Naive thymus-derived CD4-positive, alpha-beta T cell (primary cell): ENCODE results near the gene GADD45B. TPM values are rescaled to one million over a fixed set of nuclear protein-coding genes. Genes with fewer than 3 reads are reported as not detected.
"Not testable (repeated sequence)": the region's sequence is repeated elsewhere in the genome, so short reads cannot be mapped to it uniquely, and the experiment has no call there.

Experiments used
- ATAC-seq: fragments of 150-1000 bp; cut with Tn5 transposase; 2 replicates; pipeline ENCODE4 v1.10.0; 2021; ENCODE audit warnings: mild to moderate bottlenecking, moderate library complexity
- CTCF ChIA-PET: fragments of 350-600 bp; sonication (Branson Sonifier 250); formaldehyde crosslinking; loops from one replicate; lab custom pipeline; 2021; ENCODE audit warnings: antibody characterized with exemption; lab: Charles Lee
- POLR2A ChIA-PET: fragments of 350-600 bp; sonication (Branson Sonifier 250); formaldehyde crosslinking; loops from one replicate; lab custom pipeline; 2021; ENCODE audit warnings: antibody characterized with exemption, inconsistent platforms; lab: Charles Lee
- DNase-seq, 9 donors: peaks; one replicate each; pipeline versions ENCODE4 v3.0.0 to v3.0.0-alpha.2; 2020 to 2022; ENCODE audit warnings: mixed read lengths in 1 of 9
- H3K27ac ChIP-seq: one replicate; pipeline ENCODE4 v1.7.0; 2013; ENCODE audit warnings: mild to moderate bottlenecking, low read depth, low read length, moderate library complexity
- H3K27me3 ChIP-seq, 2 donors: one replicate each; pipeline ENCODE4 v1.7.0; 2013; ENCODE audit warnings: low read length in 2 of 2, mild to moderate bottlenecking in 2 of 2, moderate library complexity in 2 of 2; ENCODE audit not compliant: control insufficient read depth in 2 of 2, insufficient read depth in 2 of 2
- H3K36me3 ChIP-seq, 3 experiments: 1 replicate in 2 of 3; 2 replicates in 1 of 3; pipeline ENCODE4 v1.7.0; 2013; ENCODE audit warnings: low read length in 3 of 3, mild to moderate bottlenecking in 3 of 3, moderate library complexity in 1 of 3; ENCODE audit not compliant: insufficient read depth in 3 of 3, control insufficient read depth in 2 of 3
- H3K4me1 ChIP-seq, 2 donors: one replicate each; pipeline ENCODE4 v1.7.0; 2013; ENCODE audit warnings: low read length in 2 of 2, mild to moderate bottlenecking in 2 of 2, moderate library complexity in 1 of 2; ENCODE audit not compliant: control insufficient read depth in 2 of 2, insufficient read depth in 2 of 2
- H3K4me3 ChIP-seq: 2 replicates; pipeline ENCODE4 v1.7.0; 2013; ENCODE audit warnings: mild to moderate bottlenecking, low read length
- H3K9me3 ChIP-seq, 3 experiments: 1 replicate in 2 of 3; 2 replicates in 1 of 3; pipeline ENCODE4 v1.7.0; 2013; ENCODE audit warnings: low read length in 3 of 3; ENCODE audit not compliant: control insufficient read depth in 2 of 3
- H3K27ac Mint-ChIP-seq, 9 donors: one replicate each; pipeline ENCODE4 v1.8.0; 2020 to 2022; ENCODE audit warnings: mixed read lengths in 9 of 9, mild to moderate bottlenecking in 8 of 9, moderate library complexity in 5 of 9, inconsistent platforms in 2 of 9
- H3K27me3 Mint-ChIP-seq, 5 donors: one replicate each; pipeline ENCODE4 v1.8.0; 2021 to 2022; ENCODE audit warnings: mixed read lengths in 5 of 5, mild to moderate bottlenecking in 1 of 5
- H3K36me3 Mint-ChIP-seq, 5 donors: one replicate each; pipeline ENCODE4 v1.8.0; 2020 to 2022; ENCODE audit warnings: mixed read lengths in 5 of 5, mild to moderate bottlenecking in 3 of 5, inconsistent platforms in 1 of 5
- H3K4me1 Mint-ChIP-seq, 7 donors: one replicate each; pipeline ENCODE4 v1.8.0; 2020 to 2022; ENCODE audit warnings: mixed read lengths in 7 of 7, mild to moderate bottlenecking in 3 of 7, inconsistent platforms in 1 of 7
- H3K4me3 Mint-ChIP-seq, 10 donors: one replicate each; pipeline ENCODE4 v1.8.0; 2020 to 2022; ENCODE audit warnings: mild to moderate bottlenecking in 10 of 10, mixed read lengths in 10 of 10, moderate library complexity in 6 of 10, inconsistent platforms in 2 of 10
- H3K9me3 Mint-ChIP-seq, 11 donors: one replicate each; pipeline ENCODE4 v1.8.0; 2020 to 2022; ENCODE audit warnings: mixed read lengths in 11 of 11, mild to moderate bottlenecking in 4 of 11, inconsistent platforms in 1 of 11, moderate library complexity in 1 of 11
- intact Hi-C, 2 donors: fragments of 100-400 bp; cut with micrococcal nuclease; formaldehyde crosslinking; loops; one replicate each; pipeline ENCODE4 v1.15.1; 2023
- polyA plus RNA-seq, 2 donors: library from polyadenylated mRNA; unstranded; fragments of 300-500 nt; fragmentation: Illumina TruSeq; gene quantifications; one replicate each; pipeline ENCODE4 v1.2.3, GENCODE V29; 2021
- total RNA-seq, 6 experiments: library from RNA in 5 of 6; stranded (reverse) in 5 of 6; gene quantifications; 1 replicate in 5 of 6; 2 replicates in 1 of 6; pipeline ENCODE4 v1.2.3 and lab custom pipeline; 2021 to 2026

Gene GADD45B
- total and polyA plus RNA-seq, 7 experiments from 2014 or later: 30.1 to 157 (median 82.8) TPM

- DNase-seq (peak in 1 of 9 donors; percentile 42), ATAC-seq (no peak)
- H3K4me1 Mint-ChIP-seq: peaks cover 0 to 10% (median 5%) of the 10 kb centered on the region in 7 donors
- CTCF ChIA-PET: interaction anchor here (0.5 to 3.0 kb wide), 4 partner anchors 111 to 450 kb away, joined by 3 to 10 read pairs (median 3); no protein-coding TSS in a partner anchor
- H3K27me3 Mint-ChIP-seq: peaks cover 0 to 2% (median 0%) of the 10 kb centered on the region in 5 donors
- Histone ChIP-seq H3K9me3 (no peaks in the 10 kb centered on the region), H3K27me3 (no peaks in the 10 kb centered on the region), H3K4me1 (no peaks in the 10 kb centered on the region), H3K4me3 (no peak overlapping the region), H3K36me3 (no peaks in the 10 kb centered on the region), H3K27ac (no peak overlapping the region)
- POLR2A ChIA-PET: interaction anchor here (0.7 kb wide), 1 partner anchor 197 kb away, joined by 3 read pairs; no protein-coding TSS in a partner anchor
- H3K36me3 Mint-ChIP-seq: no peaks in the 10 kb centered on the region
- H3K9me3 Mint-ChIP-seq: no peaks in the 10 kb centered on the region
- intact Hi-C loops: no loop called here
- H3K4me3 Mint-ChIP-seq: peak overlapping the region in 1 of 10 donors; percentile 2
- peak overlapping the region in 1 of 9 donors; percentile 36 for H3K27ac Mint-ChIP-seq
These were observed 6.6 kb upstream of the GADD45B start for GRCh38 chr19:2469102-2469914.

GRCh38 chr19:2469915-2470200, 6.1 kb upstream of the GADD45B start:
- POLR2A ChIA-PET, H3K9me3 ChIP-seq, ATAC-seq, H3K27ac ChIP-seq, H3K36me3 ChIP-seq, H3K27me3 Mint-ChIP-seq, H3K9me3 Mint-ChIP-seq, H3K27ac Mint-ChIP-seq, H3K4me1 ChIP-seq, H3K36me3 Mint-ChIP-seq, H3K4me3 ChIP-seq, H3K27me3 ChIP-seq, DNase-seq: not testable (repeated sequence)
- intact Hi-C loops: loop anchor here in 1 of 2 donors (5.0 kb wide), 1 partner anchor 233 kb away; the partner anchor contains the start of genes PLEKHJ1 and SF3A2
- H3K4me3 Mint-ChIP-seq: peak overlapping the region in 1 of 10 donors; percentile 2
- peaks cover 0 to 11% (median 5%) of the 10 kb centered on the region in 7 donors for H3K4me1 Mint-ChIP-seq
- CTCF ChIA-PET: interaction anchor here (1.0 to 3.0 kb wide), 2 partner anchors 110 to 141 kb away, joined by 3 to 10 read pairs; no protein-coding TSS in a partner anchor

- POLR2A ChIA-PET: interaction anchor here (0.5 to 7.4 kb wide), 13 partner anchors 30 to 162 kb away, joined by 3 to 415 read pairs (median 24); no protein-coding TSS in a partner anchor
- Mint-ChIP-seq H3K27me3 (peaks cover 0 to 10% (median 0%) of the 10 kb centered on the region in 5 donors), H3K4me1 (peaks cover 9 to 22% (median 17%) of the 10 kb centered on the region in 7 donors), H3K36me3 (peaks cover 0 to 19% (median 6%) of the 10 kb centered on the region in 5 donors), H3K9me3 (peaks cover 0 to 15% (median 0%) of the 10 kb centered on the region in 11 donors), H3K27ac (peak overlapping the region in 7 of 9 donors; percentile 57 to 99 (median 91)), H3K4me3 (peak overlapping the region; percentile 79 to 100 (median 93))
- Histone ChIP-seq H3K36me3 (peaks cover 0 to 16% (median 0%) of the 10 kb centered on the region in 3 experiments), H3K9me3 (no peaks in the 10 kb centered on the region), H3K27me3 (no peaks in the 10 kb centered on the region), H3K4me1 (peaks cover 0 to 14% of the 10 kb centered on the region in 2 donors), H3K27ac (peak overlapping the region; percentile 66), H3K4me3 (peak overlapping the region; percentile 91)
- peak; percentile 64 for ATAC-seq
- peak; percentile 76 to 98 (median 86) for DNase-seq
- CTCF ChIA-PET: interaction anchor here (0.6 to 3.1 kb wide), 12 partner anchors 16 to 313 kb away, joined by 3 to 21 read pairs (median 5); no protein-coding TSS in a partner anchor
- intact Hi-C loops: loop anchor here (1.0 to 5.0 kb wide), 9 partner anchors 17 to 703 kb away; partner anchors contain the start of genes DOT1L (in 1 of the 2), LMNB2 (in 1 of the 2), PLEKHJ1 (in 1 of the 2) and S1PR4 (in 1 of the 2)
These were observed 1.5 kb upstream of the GADD45B start for GRCh38 chr19:2474232-2475017.

- Mint-ChIP-seq H3K9me3 (peaks cover 0 to 15% (median 0%) of the 10 kb centered on the region in 11 donors), H3K27me3 (peaks cover 0 to 10% (median 0%) of the 10 kb centered on the region in 5 donors), H3K36me3 (peaks cover 0 to 19% (median 6%) of the 10 kb centered on the region in 5 donors), H3K27ac (peak overlapping the region; percentile 59 to 99 (median 91)), H3K4me3 (peak overlapping the region; percentile 82 to 100 (median 93)), H3K4me1 (peaks cover 7 to 20% (median 16%) of the 10 kb centered on the region in 7 donors)
- Histone ChIP-seq H3K9me3 (no peaks in the 10 kb centered on the region), H3K27me3 (no peaks in the 10 kb centered on the region), H3K4me3 (peak overlapping the region; percentile 91), H3K4me1 (peaks cover 0 to 14% of the 10 kb centered on the region in 2 donors), H3K36me3 (peaks cover 0 to 16% (median 0%) of the 10 kb centered on the region in 3 experiments), H3K27ac (peak overlapping the region; percentile 66)
- peak in 8 of 9 donors; percentile 45 to 70 (median 63) for DNase-seq
- peak; percentile 2 for ATAC-seq
- intact Hi-C loops: loop anchor here (1.0 to 5.0 kb wide), 6 partner anchors 18 to 702 kb away; partner anchors contain the start of genes DOT1L (in 1 of the 2), LMNB2 (in 1 of the 2) and S1PR4 (in 1 of the 2)
- POLR2A ChIA-PET: interaction anchor here (0.6 to 7.4 kb wide), 46 partner anchors 9 to 1206 kb away, joined by 3 to 415 read pairs (median 7); partner anchors contain the start of genes CIRBP, LMNB2, LSM7 and PEAK3
- CTCF ChIA-PET: interaction anchor here (0.6 to 6.7 kb wide), 15 partner anchors 16 to 177 kb away, joined by 3 to 78 read pairs (median 6); no protein-coding TSS in a partner anchor
These were observed 767 bp upstream of the GADD45B start for GRCh38 chr19:2475018-2475701.

- H3K4me3 Mint-ChIP-seq: peak overlapping the region; percentile 97 to 100 (median 99)
- Histone ChIP-seq H3K27ac (peak overlapping the region; percentile 90), H3K27me3 (no peaks in the 10 kb centered on the region), H3K4me3 (peak overlapping the region; percentile 91), H3K4me1 (peaks cover 0 to 14% of the 10 kb centered on the region in 2 donors), H3K9me3 (no peaks in the 10 kb centered on the region), H3K36me3 (peaks cover 0 to 16% (median 0%) of the 10 kb centered on the region in 3 experiments)
- POLR2A ChIA-PET: interaction anchor here (0.6 to 7.4 kb wide), 52 partner anchors 8 to 1590 kb away, joined by 3 to 415 read pairs (median 6); partner anchors contain the start of genes AP3D1, CIRBP, IZUMO4 and LMNB2
- ATAC-seq: no peak
- peaks cover 0 to 7% (median 0%) of the 10 kb centered on the region in 5 donors for H3K27me3 Mint-ChIP-seq
- peaks cover 7 to 23% (median 19%) of the 10 kb centered on the region in 7 donors for H3K4me1 Mint-ChIP-seq
- intact Hi-C loops: loop anchor here (1.0 to 5.0 kb wide), 8 partner anchors 27 to 701 kb away; partner anchors contain the start of genes TIMM13 (in 2 of the 2), DOT1L (in 1 of the 2), PLEKHJ1 (in 1 of the 2) and S1PR4 (in 1 of the 2)
- H3K27ac Mint-ChIP-seq: peak overlapping the region; percentile 92 to 99 (median 96)
- CTCF ChIA-PET: interaction anchor here (0.5 to 6.7 kb wide), 21 partner anchors 11 to 262 kb away, joined by 3 to 78 read pairs (median 5); no protein-coding TSS in a partner anchor
- peaks cover 0 to 19% (median 6%) of the 10 kb centered on the region in 5 donors for H3K36me3 Mint-ChIP-seq
- peaks cover 0 to 15% (median 0%) of the 10 kb centered on the region in 11 donors for H3K9me3 Mint-ChIP-seq
- peak; percentile 38 to 77 (median 67) for DNase-seq
These were observed 669 bp downstream of the GADD45B start for GRCh38 chr19:2476451-2477140.
